Fibroblast of lung (primary cell): Measurements from ENCODE around the gene CLASP2.

Source experiments
- EZH2 ChIP-seq: IDR thresholded peaks from 2 replicates; pipeline ENCODE4 v1.5.1; 2012; ENCODE audit warnings: low read length, control low read depth, mild to moderate bottlenecking; ENCODE audit errors: missing control alignments
- TF ChIP-seq, protein P1 (sequence below), 2 donors: IDR thresholded peaks in 1 of 2; conservative IDR thresholded peaks in 1 of 2; 1 replicate in 1 of 2; 2 replicates in 1 of 2; pipeline ENCODE4 v1.5.1; 2011 to 2012; ENCODE audit warnings: low read length in 2 of 2, control low read depth in 1 of 2, inconsistent platforms in 1 of 2, low read depth in 1 of 2, mild to moderate bottlenecking in 1 of 2

DNA sequence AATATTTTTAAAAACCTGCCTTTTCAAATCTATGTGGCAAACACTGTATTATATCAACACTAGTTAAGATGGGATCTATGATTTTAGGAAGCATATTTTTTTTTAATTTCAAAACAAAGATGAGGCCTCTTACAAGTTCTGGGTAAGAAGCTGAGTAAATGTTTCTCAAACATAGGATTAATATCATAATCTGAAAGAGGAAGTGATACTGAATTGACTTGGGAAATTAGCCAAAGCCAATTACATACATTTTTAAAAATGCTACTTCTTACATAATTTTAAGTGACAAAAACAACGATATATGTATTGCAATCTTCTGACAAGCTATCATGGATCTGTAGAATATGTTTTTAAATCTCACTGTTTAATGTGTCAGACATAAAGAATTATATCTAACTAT is 142.7 kb downstream of the CLASP2 start:
- TF ChIP-seq, protein P1, sequence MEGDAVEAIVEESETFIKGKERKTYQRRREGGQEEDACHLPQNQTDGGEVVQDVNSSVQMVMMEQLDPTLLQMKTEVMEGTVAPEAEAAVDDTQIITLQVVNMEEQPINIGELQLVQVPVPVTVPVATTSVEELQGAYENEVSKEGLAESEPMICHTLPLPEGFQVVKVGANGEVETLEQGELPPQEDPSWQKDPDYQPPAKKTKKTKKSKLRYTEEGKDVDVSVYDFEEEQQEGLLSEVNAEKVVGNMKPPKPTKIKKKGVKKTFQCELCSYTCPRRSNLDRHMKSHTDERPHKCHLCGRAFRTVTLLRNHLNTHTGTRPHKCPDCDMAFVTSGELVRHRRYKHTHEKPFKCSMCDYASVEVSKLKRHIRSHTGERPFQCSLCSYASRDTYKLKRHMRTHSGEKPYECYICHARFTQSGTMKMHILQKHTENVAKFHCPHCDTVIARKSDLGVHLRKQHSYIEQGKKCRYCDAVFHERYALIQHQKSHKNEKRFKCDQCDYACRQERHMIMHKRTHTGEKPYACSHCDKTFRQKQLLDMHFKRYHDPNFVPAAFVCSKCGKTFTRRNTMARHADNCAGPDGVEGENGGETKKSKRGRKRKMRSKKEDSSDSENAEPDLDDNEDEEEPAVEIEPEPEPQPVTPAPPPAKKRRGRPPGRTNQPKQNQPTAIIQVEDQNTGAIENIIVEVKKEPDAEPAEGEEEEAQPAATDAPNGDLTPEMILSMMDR (conservative IDR thresholded peaks at IDR 0.05 in 1 of 2, IDR thresholded peaks at IDR 0.05 in 1 of 2; ENCODE audit: low read depth in 1 of 2, low read length in 2 of 2): no peak
- TF ChIP-seq EZH2: no peak
